ENCODE results near the gene GNAT1. TPM values are rescaled to one million over a fixed set of nuclear protein-coding genes. Genes with fewer than 3 reads are reported as not detected.

GNAT1 gene
- total RNA-seq, 4 donors from 2014 or later = not detected

DNA sequence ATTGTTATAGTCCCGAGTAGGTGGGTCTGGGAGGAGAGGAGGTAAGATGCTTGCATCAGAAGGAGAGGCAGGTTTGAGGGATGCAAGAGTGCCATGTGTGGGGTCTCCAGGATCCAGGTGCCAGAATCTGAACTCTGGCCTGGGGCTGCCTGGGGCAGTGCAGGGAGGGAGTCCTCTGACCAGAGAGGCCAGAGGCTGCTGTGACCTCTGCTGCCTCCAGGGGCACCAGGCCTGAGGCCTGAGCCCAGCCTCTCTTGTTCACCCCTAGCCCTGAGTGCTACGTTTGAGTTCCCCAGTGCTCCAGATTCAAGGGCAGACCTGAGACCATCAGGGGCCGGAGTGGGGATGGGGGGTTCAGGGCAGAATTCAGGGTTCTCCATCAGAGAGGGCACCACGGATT, 21.1 kb downstream of the GNAT1 start:
- Histone ChIP-seq H3K27ac (no peak overlapping the region), H3K9me3 (no peaks in the 10 kb centered on the region), H3K27me3 (no peaks in the 10 kb centered on the region)

DNA sequence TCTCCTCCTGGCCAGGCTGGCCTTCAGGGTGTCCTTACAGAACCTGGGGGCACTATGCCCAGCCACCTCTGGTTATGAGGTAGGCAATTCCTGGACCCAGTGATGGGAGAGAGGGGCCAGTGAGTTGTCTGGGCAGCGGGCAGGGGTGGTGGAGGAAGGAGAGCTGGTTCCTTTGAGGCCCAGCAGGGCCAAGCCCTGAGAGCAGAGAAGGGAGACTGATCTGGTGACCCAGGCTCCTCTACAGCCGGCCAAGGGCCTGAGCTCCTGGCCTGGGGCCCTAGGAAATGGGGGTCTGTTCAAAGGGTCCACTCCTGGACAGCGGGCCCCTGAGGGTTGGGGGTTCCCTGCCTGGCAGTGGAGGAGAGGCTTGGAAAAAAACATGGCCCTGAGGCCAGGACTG, 21.6 kb downstream of the GNAT1 start:
- Histone ChIP-seq H3K27me3 (no peaks in the 10 kb centered on the region), H3K4me1 (peaks cover 0 to 5% (median 0%) of the 10 kb centered on the region in 4 donors), H3K36me3 (no peaks in the 10 kb centered on the region), H3K4me3 (no peak overlapping the region), H3K9me3 (no peaks in the 10 kb centered on the region), H3K27ac (no peak overlapping the region)
- TF ChIP-seq, protein P1, sequence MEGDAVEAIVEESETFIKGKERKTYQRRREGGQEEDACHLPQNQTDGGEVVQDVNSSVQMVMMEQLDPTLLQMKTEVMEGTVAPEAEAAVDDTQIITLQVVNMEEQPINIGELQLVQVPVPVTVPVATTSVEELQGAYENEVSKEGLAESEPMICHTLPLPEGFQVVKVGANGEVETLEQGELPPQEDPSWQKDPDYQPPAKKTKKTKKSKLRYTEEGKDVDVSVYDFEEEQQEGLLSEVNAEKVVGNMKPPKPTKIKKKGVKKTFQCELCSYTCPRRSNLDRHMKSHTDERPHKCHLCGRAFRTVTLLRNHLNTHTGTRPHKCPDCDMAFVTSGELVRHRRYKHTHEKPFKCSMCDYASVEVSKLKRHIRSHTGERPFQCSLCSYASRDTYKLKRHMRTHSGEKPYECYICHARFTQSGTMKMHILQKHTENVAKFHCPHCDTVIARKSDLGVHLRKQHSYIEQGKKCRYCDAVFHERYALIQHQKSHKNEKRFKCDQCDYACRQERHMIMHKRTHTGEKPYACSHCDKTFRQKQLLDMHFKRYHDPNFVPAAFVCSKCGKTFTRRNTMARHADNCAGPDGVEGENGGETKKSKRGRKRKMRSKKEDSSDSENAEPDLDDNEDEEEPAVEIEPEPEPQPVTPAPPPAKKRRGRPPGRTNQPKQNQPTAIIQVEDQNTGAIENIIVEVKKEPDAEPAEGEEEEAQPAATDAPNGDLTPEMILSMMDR (IDR thresholded peaks at IDR 0.05) = no peak
- TF ChIP-seq POLR2A (IDR thresholded peaks at IDR 0.05) = no peak
- no peak for DNase-seq

More for the DNA sequence above, 21.1 kb downstream of the GNAT1 start:
- H3K4me3 ChIP-seq = no peak overlapping the region
- TF ChIP-seq, protein P1 (IDR thresholded peaks at IDR 0.05) = no peak
- TF ChIP-seq POLR2A (IDR thresholded peaks at IDR 0.05) = no peak
- H3K36me3 ChIP-seq = no peaks in the 10 kb centered on the region
- DNase-seq = no peak
- peaks cover 0 to 5% (median 0%) of the 10 kb centered on the region in 4 donors for H3K4me1 ChIP-seq

DNA sequence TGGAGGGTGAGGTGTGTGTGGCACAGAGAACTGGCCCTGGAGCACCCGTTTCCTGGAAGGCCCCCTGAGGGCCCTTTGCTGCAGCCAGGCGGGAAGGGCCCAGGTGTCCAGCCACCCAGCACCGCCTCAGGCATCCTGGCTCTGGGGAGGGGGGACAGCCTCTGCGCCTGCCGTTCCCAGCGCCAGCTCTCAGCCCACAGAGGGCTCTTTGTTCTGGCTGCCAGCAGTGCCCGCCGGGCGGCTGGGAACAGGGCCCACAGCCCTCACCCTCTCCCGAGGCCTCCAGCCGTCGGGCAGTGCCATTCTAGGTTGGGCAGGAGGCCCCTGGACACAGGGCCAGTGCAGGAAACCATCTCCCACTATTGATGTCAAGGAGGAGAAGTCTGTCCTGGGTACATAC, 22.0 kb downstream of the GNAT1 start:
- no peak for DNase-seq
- Histone ChIP-seq H3K27ac (no peak overlapping the region), H3K4me3 (no peak overlapping the region), H3K27me3 (no peaks in the 10 kb centered on the region), H3K9me3 (no peaks in the 10 kb centered on the region), H3K4me1 (peaks cover 0 to 5% (median 0%) of the 10 kb centered on the region in 4 donors), H3K36me3 (no peaks in the 10 kb centered on the region)
- no peak for TF ChIP-seq POLR2A (IDR thresholded peaks at IDR 0.05)
- TF ChIP-seq, protein P1 (IDR thresholded peaks at IDR 0.05) = no peak

DNA sequence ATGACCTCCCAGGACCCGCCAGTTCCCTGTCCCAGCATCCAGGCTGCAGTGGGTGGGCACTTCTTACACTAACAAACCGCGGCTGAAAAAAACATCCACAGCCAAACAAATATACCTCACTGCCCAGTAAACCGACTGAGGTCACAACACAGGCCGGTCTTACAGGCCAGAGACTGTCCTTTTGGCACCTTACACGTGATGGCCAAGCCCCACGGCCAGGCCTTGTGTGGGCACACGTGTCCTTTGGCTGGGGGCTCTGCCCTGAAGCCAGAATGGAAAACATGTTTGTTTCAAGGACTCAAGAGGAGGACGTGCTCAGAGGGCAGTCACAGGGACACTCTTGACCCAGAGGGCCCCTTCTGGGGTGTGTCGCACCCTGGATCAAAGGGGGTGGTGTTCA, 23.4 kb downstream of the GNAT1 start:
- Histone ChIP-seq H3K4me3 (no peak overlapping the region), H3K36me3 (no peaks in the 10 kb centered on the region), H3K9me3 (no peaks in the 10 kb centered on the region), H3K27ac (no peak overlapping the region), H3K4me1 (peaks cover 0 to 5% (median 0%) of the 10 kb centered on the region in 4 donors), H3K27me3 (no peaks in the 10 kb centered on the region)
- no peak for DNase-seq
- TF ChIP-seq, protein P1 (IDR thresholded peaks at IDR 0.05) = no peak
- TF ChIP-seq POLR2A (IDR thresholded peaks at IDR 0.05) = no peak

DNA sequence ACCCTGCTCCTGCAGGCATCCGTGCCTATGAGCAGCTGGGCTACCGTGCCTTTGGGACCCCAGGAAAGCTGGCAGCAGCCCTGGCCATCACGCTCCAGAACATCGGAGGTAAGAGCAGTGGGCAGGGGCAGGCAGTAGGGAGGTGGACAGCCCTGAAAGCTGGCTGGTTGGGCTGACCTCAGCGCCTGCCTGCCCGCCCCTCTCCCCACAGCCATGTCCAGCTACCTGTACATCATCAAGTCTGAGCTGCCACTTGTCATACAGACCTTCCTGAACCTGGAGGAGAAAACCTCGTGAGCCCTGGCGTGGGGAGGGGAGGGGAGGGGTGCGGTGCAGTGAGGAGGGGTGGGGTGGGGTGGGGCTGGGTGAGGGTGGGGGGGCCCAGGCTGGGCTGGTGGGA, 24.1 kb downstream of the GNAT1 start:
- H3K27me3 ChIP-seq = no peaks in the 10 kb centered on the region
- H3K4me1 ChIP-seq = peaks cover 0 to 5% (median 0%) of the 10 kb centered on the region in 4 donors
- DNase-seq = no peak
- H3K9me3 ChIP-seq = no peaks in the 10 kb centered on the region
- no peak for TF ChIP-seq POLR2A (IDR thresholded peaks at IDR 0.05)
- TF ChIP-seq, protein P1 (IDR thresholded peaks at IDR 0.05) = no peak
- no peak overlapping the region for H3K27ac ChIP-seq
- no peak overlapping the region for H3K4me3 ChIP-seq
- no peaks in the 10 kb centered on the region for H3K36me3 ChIP-seq

DNA sequence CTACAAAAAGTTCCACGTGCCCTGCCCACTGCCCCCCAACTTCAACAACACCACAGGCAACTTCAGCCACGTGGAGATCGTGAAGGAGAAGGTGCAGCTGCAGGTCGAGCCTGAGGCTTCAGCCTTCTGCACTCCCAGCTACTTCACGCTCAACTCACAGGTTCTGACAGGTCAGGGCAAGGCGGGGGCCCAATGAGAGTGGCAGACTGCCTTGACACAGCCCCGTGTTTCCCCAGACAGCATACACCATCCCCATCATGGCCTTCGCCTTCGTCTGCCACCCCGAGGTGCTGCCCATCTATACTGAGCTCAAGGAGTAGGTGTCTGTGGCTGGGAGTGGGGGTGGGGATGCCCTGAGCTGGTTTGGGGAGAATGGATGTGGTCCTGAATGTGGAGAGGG, 26.3 kb downstream of the GNAT1 start:
- Histone ChIP-seq H3K36me3 (no peaks in the 10 kb centered on the region), H3K4me3 (no peak overlapping the region), H3K4me1 (no peaks in the 10 kb centered on the region), H3K27me3 (no peaks in the 10 kb centered on the region), H3K9me3 (no peaks in the 10 kb centered on the region), H3K27ac (no peak overlapping the region)
- TF ChIP-seq POLR2A (IDR thresholded peaks at IDR 0.05) = no peak
- TF ChIP-seq, protein P1 (IDR thresholded peaks at IDR 0.05) = no peak
- no peak for DNase-seq
